Endothelial cell (in vitro differentiated cells): ENCODE measurements around the gene SMPD1. TPM values are rescaled to one million over a fixed set of nuclear protein-coding genes. Genes with fewer than 3 reads are reported as not detected.
A peak's percentile ranks its signal among the peaks of the same experiment; 100 is the strongest.

ENCODE experiments used
- DNase-seq: peaks from one replicate; pipeline ENCODE4 v3.0.0; 2021; ENCODE audit warnings: low spot score
- H3K27ac Mint-ChIP-seq: one replicate; pipeline ENCODE4 v1.8.0; 2021; ENCODE audit warnings: mixed read lengths, inconsistent platforms; ENCODE audit not compliant: unreplicated experiment
- H3K27me3 Mint-ChIP-seq: one replicate; pipeline ENCODE4 v1.8.0; 2021; ENCODE audit warnings: mild to moderate bottlenecking, moderate library complexity, mixed read lengths, inconsistent platforms; ENCODE audit not compliant: unreplicated experiment
- H3K36me3 Mint-ChIP-seq: one replicate; pipeline ENCODE4 v1.8.0; 2021; ENCODE audit warnings: mild to moderate bottlenecking, low read depth, mixed read lengths, inconsistent platforms; ENCODE audit not compliant: unreplicated experiment
- H3K4me1 Mint-ChIP-seq: one replicate; pipeline ENCODE4 v1.8.0; 2021; ENCODE audit warnings: mild to moderate bottlenecking, mixed read lengths, inconsistent platforms; ENCODE audit not compliant: unreplicated experiment
- H3K4me3 Mint-ChIP-seq: one replicate; pipeline ENCODE4 v1.8.0; 2021; ENCODE audit warnings: mild to moderate bottlenecking, mixed read lengths, inconsistent platforms; ENCODE audit not compliant: unreplicated experiment
- H3K9me3 Mint-ChIP-seq: one replicate; pipeline ENCODE4 v1.8.0; 2021; ENCODE audit warnings: mixed read lengths, inconsistent platforms; ENCODE audit not compliant: unreplicated experiment
- CTCF ChIP-seq: fragments of 200-600 bp; sonication (generic); IDR thresholded peaks from one replicate; pipeline ENCODE4 v1.5.0; 2021; ENCODE audit warnings: antibody characterized with exemption; ENCODE audit not compliant: unreplicated experiment
- total RNA-seq: library from RNA; stranded (reverse); fragmentation: NEBNext Ultra II Directional; extraction: Animal tissue kit (Norgen Biotek cat#: 25700); gene quantifications from one replicate; pipeline ENCODE4 v1.2.1, GENCODE V29; 2021; ENCODE audit not compliant: unreplicated experiment

SMPD1 gene
- total RNA-seq, 1 donor from 2014 or later = 24.8 TPM

- no peaks in the 10 kb centered on the region for H3K4me1 Mint-ChIP-seq
- TF ChIP-seq CTCF = no peak
- H3K27ac Mint-ChIP-seq = no peak overlapping the region
- H3K4me3 Mint-ChIP-seq = no peak overlapping the region
- no peaks in the 10 kb centered on the region for H3K36me3 Mint-ChIP-seq
- no peaks in the 10 kb centered on the region for H3K9me3 Mint-ChIP-seq
- peaks cover 4% of the 10 kb centered on the region for H3K27me3 Mint-ChIP-seq
- DNase-seq = no peak
Observed at GRCh38 chr11:6362185-6362872, 27.9 kb upstream of the SMPD1 start.

- DNase-seq = peak; percentile 85
- Mint-ChIP-seq H3K36me3 (no peaks in the 10 kb centered on the region), H3K4me1 (no peaks in the 10 kb centered on the region), H3K27ac (no peak overlapping the region), H3K9me3 (no peaks in the 10 kb centered on the region), H3K4me3 (no peak overlapping the region), H3K27me3 (peaks cover 4% of the 10 kb centered on the region)
- peak; percentile 72 for TF ChIP-seq CTCF
Observed at GRCh38 chr11:6362873-6363678, 27.2 kb upstream of the SMPD1 start.

- no peaks in the 10 kb centered on the region for H3K36me3 Mint-ChIP-seq
- TF ChIP-seq CTCF = no peak
- H3K4me3 Mint-ChIP-seq = no peak overlapping the region
- no peaks in the 10 kb centered on the region for H3K4me1 Mint-ChIP-seq
- H3K27me3 Mint-ChIP-seq = peaks cover 2% of the 10 kb centered on the region
- no peak for DNase-seq
- H3K9me3 Mint-ChIP-seq = no peaks in the 10 kb centered on the region
- H3K27ac Mint-ChIP-seq = no peak overlapping the region
Observed at GRCh38 chr11:6365659-6366058, 24.6 kb upstream of the SMPD1 start.

- no peaks in the 10 kb centered on the region for H3K9me3 Mint-ChIP-seq
- TF ChIP-seq CTCF = no peak
- no peak for DNase-seq
- H3K27ac Mint-ChIP-seq = no peak overlapping the region
- peaks cover 3% of the 10 kb centered on the region for H3K4me1 Mint-ChIP-seq
- H3K4me3 Mint-ChIP-seq = no peak overlapping the region
- no peaks in the 10 kb centered on the region for H3K27me3 Mint-ChIP-seq
- no peaks in the 10 kb centered on the region for H3K36me3 Mint-ChIP-seq
Observed at GRCh38 chr11:6371825-6372224, 18.4 kb upstream of the SMPD1 start.
